Measurements from ENCODE around the gene LRRC36. TPM values are rescaled to one million over a fixed set of nuclear protein-coding genes. Genes with fewer than 3 reads are reported as not detected.

LRRC36 gene
- polyA plus RNA-seq, 3 donors: 0.65 to 3.2 (median 1.8) TPM

DNA sequence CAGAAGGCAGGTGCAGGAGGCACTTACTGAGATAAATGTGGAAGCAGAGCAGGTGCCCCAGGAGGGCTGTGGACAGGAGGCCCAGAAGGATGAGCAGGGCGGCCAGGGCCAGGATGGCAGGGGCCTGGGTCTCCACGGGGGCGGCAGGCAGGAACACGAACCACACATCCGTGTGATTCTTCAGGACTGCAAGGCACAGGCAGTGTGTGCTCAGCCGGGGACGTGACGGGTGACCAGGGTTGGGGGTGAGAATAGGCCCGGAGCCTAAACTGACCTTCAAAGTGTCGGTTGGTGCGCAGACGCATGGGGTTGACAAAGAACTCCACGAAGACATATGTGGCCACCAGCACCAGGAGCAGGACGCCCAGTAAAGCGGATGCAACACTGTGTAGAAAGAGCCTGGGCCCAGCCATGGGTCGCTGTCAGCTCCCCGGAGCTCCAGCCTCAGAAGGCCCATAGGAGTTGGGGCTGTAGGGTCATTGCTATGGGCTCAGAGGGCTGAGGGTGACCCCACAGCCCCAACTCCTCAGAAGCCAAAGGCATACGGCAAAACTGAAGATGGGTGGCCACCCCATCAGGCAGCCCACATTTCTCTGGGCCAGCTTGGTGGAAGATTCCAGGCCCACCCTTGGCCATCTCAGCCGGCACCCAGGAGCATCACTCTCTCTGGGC is 72.1 kb downstream of the LRRC36 start:
- 95% methylated on average over 18 of the region's 19 CpGs for WGBS (ENCODE audit: insufficient coverage)
- Histone ChIP-seq H3K36me3 (replicated peaks in 1 of 2; ENCODE audit: control insufficient read depth in 1 of 2, insufficient read depth in 2 of 2, low read length in 2 of 2) (no peaks in the 10 kb centered on the region), H3K4me1 (ENCODE audit: control insufficient read depth in 1 of 2, insufficient read depth in 2 of 2, low read length in 2 of 2) (peaks cover 34 to 39% of the 10 kb centered on the region in 2 donors), H2AFZ (ENCODE audit: insufficient read depth, low read depth, low read length, poor library complexity, severe bottlenecking) (peak overlapping the region; percentile 29), H3K27ac (ENCODE audit: low read depth in 1 of 2, low read length in 2 of 2) (no peak overlapping the region), H3K9ac (ENCODE audit: insufficient read depth, low read length, poor library complexity, severe bottlenecking) (no peak overlapping the region), H4K20me1 (ENCODE audit: insufficient read depth, low read length) (peaks cover 9% of the 10 kb centered on the region), H3K4me2 (replicated peaks; ENCODE audit: extremely low read depth, low read length, poor library complexity, severe bottlenecking) (no peak overlapping the region), H3K79me2 (ENCODE audit: insufficient read depth, low read length) (no peaks in the 10 kb centered on the region), H3K4me3 (replicated peaks in 1 of 3; ENCODE audit: low read depth in 2 of 3, low read length in 3 of 3) (no peak overlapping the region), H3K9me3 (replicated peaks in 1 of 2; ENCODE audit: control insufficient read depth in 1 of 2, insufficient read depth in 1 of 2, low read length in 2 of 2) (no peaks in the 10 kb centered on the region), H3K27me3 (ENCODE audit: control insufficient read depth in 2 of 2, insufficient read depth in 2 of 2, low read length in 2 of 2) (peaks cover 0 to 7% of the 10 kb centered on the region in 2 donors)
- DNase-seq: no peak
- Mint-ChIP-seq H3K4me1 (peaks cover 23% of the 10 kb centered on the region), H3K27me3 (ENCODE audit: low read depth in 3 of 3) (peaks cover 9 to 31% (median 14%) of the 10 kb centered on the region in 3 donors), H3K4me3 (no peak overlapping the region), H3K36me3 (no peaks in the 10 kb centered on the region), H3K27ac (no peak overlapping the region), H3K9me3 (peaks cover 0 to 2% (median 0%) of the 10 kb centered on the region in 7 donors)
- no peak for TF ChIP-seq CTCF (IDR thresholded peaks at IDR 0.05)
- intact Hi-C loops (cut with micrococcal nuclease): loop anchor here (2.0 to 5.0 kb wide), 4 partner anchors 26 to 121 kb away; partner anchors contain the start of gene PLEKHG4 (in 1 of the 2)

- Histone ChIP-seq H3K27ac (ENCODE audit: low read depth in 1 of 2, low read length in 2 of 2) (no peak overlapping the region), H3K9ac (ENCODE audit: insufficient read depth, low read length, poor library complexity, severe bottlenecking) (no peak overlapping the region), H4K20me1 (ENCODE audit: insufficient read depth, low read length) (peaks cover 9% of the 10 kb centered on the region), H3K9me3 (replicated peaks in 1 of 2; ENCODE audit: control insufficient read depth in 1 of 2, insufficient read depth in 1 of 2, low read length in 2 of 2) (no peaks in the 10 kb centered on the region), H3K4me2 (replicated peaks; ENCODE audit: extremely low read depth, low read length, poor library complexity, severe bottlenecking) (peak overlapping the region; percentile 53), H3K4me1 (ENCODE audit: control insufficient read depth in 1 of 2, insufficient read depth in 2 of 2, low read length in 2 of 2) (peaks cover 28 to 33% of the 10 kb centered on the region in 2 donors), H3K36me3 (replicated peaks in 1 of 2; ENCODE audit: control insufficient read depth in 1 of 2, insufficient read depth in 2 of 2, low read length in 2 of 2) (no peaks in the 10 kb centered on the region), H3K27me3 (ENCODE audit: control insufficient read depth in 2 of 2, insufficient read depth in 2 of 2, low read length in 2 of 2) (peaks cover 0 to under 1% of the 10 kb centered on the region in 2 donors), H3K4me3 (replicated peaks in 1 of 3; ENCODE audit: low read depth in 2 of 3, low read length in 3 of 3) (no peak overlapping the region), H2AFZ (ENCODE audit: insufficient read depth, low read depth, low read length, poor library complexity, severe bottlenecking) (peak overlapping the region; percentile 29), H3K79me2 (ENCODE audit: insufficient read depth, low read length) (no peaks in the 10 kb centered on the region)
- H3K9me3 Mint-ChIP-seq: peaks cover 0 to 2% (median 0%) of the 10 kb centered on the region in 7 donors
- H3K4me3 Mint-ChIP-seq: no peak overlapping the region
- H3K4me1 Mint-ChIP-seq: peaks cover 18% of the 10 kb centered on the region
- no peaks in the 10 kb centered on the region for H3K36me3 Mint-ChIP-seq
- WGBS (ENCODE audit: insufficient coverage): 35% methylated on average over 42 of the region's 42 CpGs
- H3K27me3 Mint-ChIP-seq (ENCODE audit: low read depth in 3 of 3): peaks cover 3 to 25% (median 8%) of the 10 kb centered on the region in 3 donors
- intact Hi-C loops (cut with micrococcal nuclease): loop anchor here (2.0 to 5.0 kb wide), 4 partner anchors 26 to 122 kb away; partner anchors contain the start of gene PLEKHG4 (in 1 of the 2)
- peak; percentile 97 for TF ChIP-seq CTCF (IDR thresholded peaks at IDR 0.05)
- H3K27ac Mint-ChIP-seq: no peak overlapping the region
- DNase-seq: peak; percentile 47 to 60 (median 58)
These were observed 72.7 kb downstream of the LRRC36 start for GRCh38 chr16:67399218-67399733.
